Subcutaneous abdominal adipose tissue (tissue), 5 donors: ENCODE data around the gene DNAJC8.

Experiments
- H3K27ac ChIP-seq: one replicate; pipeline ENCODE4 v1.7.0; 2013; ENCODE audit warnings: low read depth, mild to moderate bottlenecking, inconsistent platforms, low read length, moderate library complexity
- H3K27me3 ChIP-seq, 5 donors: one replicate each; pipeline ENCODE4 v1.7.0; 2013; ENCODE audit warnings: low read length in 5 of 5, inconsistent platforms in 1 of 5; ENCODE audit not compliant: control insufficient read depth in 5 of 5, insufficient read depth in 4 of 5
- H3K36me3 ChIP-seq, 5 donors: one replicate each; pipeline ENCODE4 v1.7.0; 2013; ENCODE audit warnings: low read length in 5 of 5; ENCODE audit not compliant: control insufficient read depth in 5 of 5, insufficient read depth in 5 of 5
- H3K4me1 ChIP-seq, 5 donors: one replicate each; pipeline ENCODE4 v1.7.0; 2013; ENCODE audit warnings: low read length in 5 of 5, mild to moderate bottlenecking in 3 of 5, moderate library complexity in 1 of 5; ENCODE audit not compliant: control insufficient read depth in 5 of 5, insufficient read depth in 5 of 5
- H3K4me3 ChIP-seq, 5 donors: one replicate each; pipeline ENCODE4 v1.7.0; 2013; ENCODE audit warnings: low read length in 5 of 5, low read depth in 1 of 5
- H3K9ac ChIP-seq, 5 donors: one replicate each; pipeline ENCODE4 v1.7.0; 2013; ENCODE audit warnings: low read length in 5 of 5, mild to moderate bottlenecking in 4 of 5, moderate library complexity in 3 of 5
- H3K9me3 ChIP-seq, 5 donors: one replicate each; pipeline ENCODE4 v1.7.0; 2013; ENCODE audit warnings: low read length in 5 of 5; ENCODE audit not compliant: control insufficient read depth in 5 of 5
- donor health status: healthy.
- donor health status: healthy.
- donor health status: healthy.
- donor health status: healthy.
- donor health status: healthy.

Gene DNAJC8

GRCh38 chr1:28193701-28194161 is 39.1 kb downstream of the DNAJC8 start:
- Histone ChIP-seq H3K36me3 (peaks cover 2 to 10% (median 9%) of the 10 kb centered on the region in 5 donors), H3K4me1 (peaks cover 0 to 29% (median 11%) of the 10 kb centered on the region in 5 donors), H3K9me3 (no peaks in the 10 kb centered on the region), H3K27ac (no peak overlapping the region), H3K27me3 (no peaks in the 10 kb centered on the region), H3K9ac (no peak overlapping the region), H3K4me3 (no peak overlapping the region)

- Histone ChIP-seq H3K27ac (no peak overlapping the region), H3K4me3 (no peak overlapping the region), H3K36me3 (peaks cover 0 to 2% (median 0%) of the 10 kb centered on the region in 5 donors), H3K4me1 (peaks cover 0 to 19% (median 7%) of the 10 kb centered on the region in 5 donors), H3K9ac (peak overlapping the region in 2 of 5 donors; percentile 35 to 61), H3K27me3 (no peaks in the 10 kb centered on the region), H3K9me3 (no peaks in the 10 kb centered on the region)
These were observed 41.7 kb downstream of the DNAJC8 start for GRCh38 chr1:28190996-28191645.

- Histone ChIP-seq H3K27ac (no peak overlapping the region), H3K9me3 (no peaks in the 10 kb centered on the region), H3K36me3 (peaks cover 0 to 2% (median 0%) of the 10 kb centered on the region in 5 donors), H3K4me3 (no peak overlapping the region), H3K4me1 (peaks cover 0 to 19% (median 7%) of the 10 kb centered on the region in 5 donors), H3K9ac (peak overlapping the region in 2 of 5 donors; percentile 35 to 61), H3K27me3 (no peaks in the 10 kb centered on the region)
These were observed 42.4 kb downstream of the DNAJC8 start for GRCh38 chr1:28190337-28190979.

- Histone ChIP-seq H3K9ac (no peak overlapping the region), H3K27me3 (no peaks in the 10 kb centered on the region), H3K4me1 (no peaks in the 10 kb centered on the region), H3K27ac (no peak overlapping the region), H3K36me3 (no peaks in the 10 kb centered on the region), H3K4me3 (no peak overlapping the region), H3K9me3 (no peaks in the 10 kb centered on the region)
These were observed 47.8 kb downstream of the DNAJC8 start for GRCh38 chr1:28185071-28185470.

- Histone ChIP-seq H3K27me3 (peaks cover 0 to 2% (median 0%) of the 10 kb centered on the region in 5 donors), H3K9me3 (no peaks in the 10 kb centered on the region), H3K27ac (no peak overlapping the region), H3K4me3 (no peak overlapping the region), H3K9ac (no peak overlapping the region), H3K36me3 (no peaks in the 10 kb centered on the region), H3K4me1 (peaks cover 0 to 10% (median 0%) of the 10 kb centered on the region in 5 donors)
These were observed 52.2 kb downstream of the DNAJC8 start for GRCh38 chr1:28180306-28181305.

GRCh38 chr1:28178690-28179485 is 53.9 kb downstream of the DNAJC8 start:
- Histone ChIP-seq H3K27ac (no peak overlapping the region), H3K9ac (no peak overlapping the region), H3K27me3 (peaks cover 0 to 7% (median 4%) of the 10 kb centered on the region in 5 donors), H3K4me3 (no peak overlapping the region), H3K36me3 (no peaks in the 10 kb centered on the region), H3K4me1 (peaks cover under 1 to 18% (median 6%) of the 10 kb centered on the region in 5 donors), H3K9me3 (no peaks in the 10 kb centered on the region)

- Histone ChIP-seq H3K9me3 (no peaks in the 10 kb centered on the region), H3K27me3 (peaks cover 0 to 9% (median 6%) of the 10 kb centered on the region in 5 donors), H3K4me3 (peak within 1 kb of the TSS; percentile 42 to 58 (median 52)), H3K4me1 (peaks cover 6 to 36% (median 17%) of the 10 kb centered on the region in 5 donors), H3K9ac (peak within 1 kb of the TSS in 3 of 5 donors; percentile 8 to 60 (median 55)), H3K36me3 (no peaks in the 10 kb centered on the region), H3K27ac (peak within 1 kb of the TSS; percentile 30)
These were observed 56.0 kb downstream of the DNAJC8 start, which contains the start of gene PTAFR for GRCh38 chr1:28176492-28177470. TSS of gene PTAFR (minus strand) at chr1:28176690. CDS start at chr1:28151021, 25,669 bp downstream.

- Histone ChIP-seq H3K9me3 (no peaks in the 10 kb centered on the region), H3K27ac (peak overlapping the region; percentile 30), H3K36me3 (no peaks in the 10 kb centered on the region), H3K9ac (peak overlapping the region in 3 of 5 donors; percentile 8 to 60 (median 55)), H3K4me3 (peak overlapping the region; percentile 42 to 58 (median 52)), H3K27me3 (peaks cover 0 to 9% (median 6%) of the 10 kb centered on the region in 5 donors), H3K4me1 (peaks cover 6 to 37% (median 20%) of the 10 kb centered on the region in 5 donors)
These were observed 56.8 kb downstream of the DNAJC8 start for GRCh38 chr1:28175955-28176485.
